ENCODE results near the gene MACROH2A2.

GRCh38 chr10:70007116-70007820 lies 45.4 kb upstream of the MACROH2A2 start:
- TF ChIP-seq CTCF (IDR thresholded peaks at IDR 0.05; ENCODE audit: insufficient read depth, low read depth, low read length): no peak
- no peak for TF ChIP-seq EZH2 (IDR thresholded peaks at IDR 0.05; ENCODE audit: insufficient read depth, low read length)

Measured in astrocyte (in vitro differentiated cells and primary cell).